T47D (cell line): ENCODE data around the gene IPO13.

Source experiments
- DNase-seq, 2 experiments: peaks; one replicate each; pipeline versions ENCODE4 v3.0.0 to v3.0.0-alpha.2; 2011 to 2012; ENCODE audit warnings: low read depth in 1 of 2, low spot score in 1 of 2
- JUND ChIP-seq: IDR thresholded peaks from 2 replicates; pipeline ENCODE4 v1.6.1; 2012; ENCODE audit warnings: low read depth
- in situ Hi-C: cut with HindIII; loops from 2 replicates; pipeline ENCODE4 v1.10.0; 2016; ENCODE audit warnings: low sequenced_read_pairs, low pct_unique_long_range_greater_than_20kb

The IPO13 gene

GRCh38 chr1:43913051-43913501 lies 33.7 kb upstream of the IPO13 start:
- TF ChIP-seq JUND = no peak
- in situ Hi-C loops = no loop called here

GRCh38 chr1:43913666-43914360 lies 32.9 kb upstream of the IPO13 start:
- in situ Hi-C loops = no loop called here
- TF ChIP-seq JUND = no peak
- no peak for DNase-seq

More at GRCh38 chr1:43913051-43913501, 33.7 kb upstream of the IPO13 start:
- no peak for DNase-seq

GRCh38 chr1:43914576-43915525 lies 31.9 kb upstream of the IPO13 start:
- in situ Hi-C loops = no loop called here
- no peak for DNase-seq
- TF ChIP-seq JUND = no peak

GRCh38 chr1:43919906-43920305 lies 26.8 kb upstream of the IPO13 start:
- DNase-seq = no peak
- in situ Hi-C loops = no loop called here
- TF ChIP-seq JUND = no peak

- no peak for TF ChIP-seq JUND
- in situ Hi-C loops = no loop called here
- DNase-seq = no peak
These were observed 25.7 kb upstream of the IPO13 start for GRCh38 chr1:43921022-43921421.

GRCh38 chr1:43924516-43924915 lies 22.2 kb upstream of the IPO13 start:
- in situ Hi-C loops = no loop called here
- no peak for DNase-seq
- no peak for TF ChIP-seq JUND

GRCh38 chr1:43925846-43926245 lies 20.9 kb upstream of the IPO13 start:
- DNase-seq = no peak
- in situ Hi-C loops = no loop called here
- no peak for TF ChIP-seq JUND

GRCh38 chr1:43930168-43930948 lies 16.4 kb upstream of the IPO13 start:
- in situ Hi-C loops = no loop called here
- peak; percentile 31 to 49 for DNase-seq
- no peak for TF ChIP-seq JUND

GRCh38 chr1:43930949-43931275 lies 15.8 kb upstream of the IPO13 start:
- DNase-seq = no peak
- in situ Hi-C loops = no loop called here
- no peak for TF ChIP-seq JUND

GRCh38 chr1:43931711-43932660 lies 14.8 kb upstream of the IPO13 start:
- DNase-seq = no peak
- TF ChIP-seq JUND = no peak
- in situ Hi-C loops = no loop called here

GRCh38 chr1:43932786-43933385 lies 13.9 kb upstream of the IPO13 start:
- in situ Hi-C loops = no loop called here
- peak; percentile 19 to 49 for DNase-seq

More at GRCh38 chr1:43932786-43933385, 13.9 kb upstream of the IPO13 start:
- no peak for TF ChIP-seq JUND
